GM23338 (cell line): Measurements from ENCODE around the gene LRRC28. TPM values are rescaled to one million over a fixed set of nuclear protein-coding genes. Genes with fewer than 3 reads are reported as not detected.

Experiments used
- ATAC-seq: fragments of 200-7000 bp; cut with Tn5 transposase; 3 replicates; pipeline ENCODE4 v1.9.1; 2020
- DNase-seq: peaks from one replicate; pipeline ENCODE4 v3.0.0-alpha.2; 2015; ENCODE audit warnings: low spot score
- H2AFZ ChIP-seq: fragments of 200-600 bp; sonication (generic); 2 replicates; pipeline ENCODE4 v1.8.0; 2016; ENCODE audit warnings: antibody characterized with exemption, mild to moderate bottlenecking, moderate library complexity
- H3F3A ChIP-seq: fragments of 200-600 bp; sonication (generic); replicated peaks from 2 replicates; pipeline ENCODE4 v1.8.0; 2017; ENCODE audit warnings: antibody characterized with exemption, mixed run types, low read depth
- H3K27ac ChIP-seq: fragments of 200-600 bp; sonication (generic); 2 replicates; pipeline ENCODE4 v1.6.1; 2016; ENCODE audit warnings: low read depth
- H3K27me3 ChIP-seq: fragments of 200-600 bp; sonication (generic); 2 replicates; pipeline ENCODE4 v1.8.0; 2016; ENCODE audit warnings: mild to moderate bottlenecking, mixed run types, moderate library complexity; ENCODE audit not compliant: insufficient read depth
- H3K36me3 ChIP-seq: fragments of 200-600 bp; sonication (generic); 2 replicates; pipeline ENCODE4 v1.8.0; 2016; ENCODE audit warnings: mild to moderate bottlenecking; ENCODE audit not compliant: insufficient read depth
- H3K4me1 ChIP-seq: fragments of 200-600 bp; sonication (generic); 2 replicates; pipeline ENCODE4 v1.8.0; 2016; ENCODE audit warnings: mild to moderate bottlenecking, moderate library complexity; ENCODE audit not compliant: insufficient read depth
- H3K4me2 ChIP-seq: fragments of 200-600 bp; sonication (generic); 2 replicates; pipeline ENCODE4 v1.7.1; 2017; ENCODE audit warnings: mixed run types
- H3K4me3 ChIP-seq: fragments of 200-600 bp; sonication (generic); 2 replicates; pipeline ENCODE4 v1.6.1; 2016; ENCODE audit warnings: mixed run types
- H3K79me2 ChIP-seq: fragments of 200-600 bp; sonication (generic); replicated peaks from 2 replicates; pipeline ENCODE4 v1.8.0; 2017; ENCODE audit warnings: mild to moderate bottlenecking; ENCODE audit not compliant: insufficient read depth
- H3K9me2 ChIP-seq: fragments of 200-600 bp; sonication (generic); 2 replicates; pipeline ENCODE4 v1.8.0; 2017; ENCODE audit not compliant: insufficient read depth
- H4K20me1 ChIP-seq: fragments of 200-600 bp; sonication (generic); replicated peaks from 2 replicates; pipeline ENCODE4 v1.8.0; 2017; ENCODE audit warnings: mild to moderate bottlenecking; ENCODE audit not compliant: insufficient read depth
- H3K27ac Mint-ChIP-seq: 2 replicates; pipeline ENCODE4 v1.8.0; 2020; ENCODE audit warnings: inconsistent platforms, mild to moderate bottlenecking, moderate library complexity, mixed read lengths
- H3K27me3 Mint-ChIP-seq: 3 replicates; pipeline ENCODE4 v1.8.0; 2022; ENCODE audit warnings: low read depth, mild to moderate bottlenecking, moderate library complexity, mixed read lengths, inconsistent platforms; ENCODE audit not compliant: insufficient read depth, poor library complexity
- H3K36me3 Mint-ChIP-seq: 3 replicates; pipeline ENCODE4 v1.8.0; 2021; ENCODE audit warnings: low read depth, mild to moderate bottlenecking, inconsistent platforms, moderate library complexity, mixed read lengths
- H3K4me1 Mint-ChIP-seq: 3 replicates; pipeline ENCODE4 v1.8.0; 2020; ENCODE audit warnings: mild to moderate bottlenecking, inconsistent platforms, mixed read lengths
- H3K4me3 Mint-ChIP-seq: 3 replicates; pipeline ENCODE4 v1.8.0; 2021; ENCODE audit warnings: moderate library complexity, mild to moderate bottlenecking, inconsistent platforms, mixed read lengths
- H3K9me3 Mint-ChIP-seq: 3 replicates; pipeline ENCODE4 v1.8.0; 2020; ENCODE audit warnings: moderate library complexity, mild to moderate bottlenecking, inconsistent platforms, mixed read lengths
- CREB1 ChIP-seq: fragments of 250-450 bp; sonication (Bioruptor Pico); IDR thresholded peaks from 2 replicates; pipeline ENCODE4 v1.5.0; 2020; ENCODE audit warnings: low read depth, mild to moderate bottlenecking, moderate library complexity
- EZH2 ChIP-seq: fragments of 200-600 bp; sonication (generic); IDR thresholded peaks from one replicate; pipeline ENCODE4 v1.8.0; 2017; ENCODE audit warnings: antibody characterized with exemption, mild to moderate bottlenecking, low read depth; ENCODE audit not compliant: unreplicated experiment
- EZH2phosphoT487 ChIP-seq: fragments of 200-600 bp; sonication (generic); IDR thresholded peaks from one replicate; pipeline ENCODE4 v1.8.1; 2018; ENCODE audit warnings: antibody characterized with exemption; ENCODE audit not compliant: unreplicated experiment
- JUNB ChIP-seq: IDR thresholded peaks from one replicate; pipeline ENCODE4 v1.6.1; 2016; ENCODE audit warnings: antibody characterized with exemption; ENCODE audit not compliant: unreplicated experiment
- NANOG ChIP-seq: IDR thresholded peaks from 2 replicates; pipeline ENCODE4 v1.6.1; 2016; ENCODE audit warnings: antibody characterized with exemption, borderline replicate concordance
- POLR2AphosphoS5 ChIP-seq: IDR thresholded peaks from 2 replicates; pipeline ENCODE4 v1.6.1; 2016; ENCODE audit warnings: antibody characterized with exemption, low read depth
- STAT1 ChIP-seq: IDR thresholded peaks from one replicate; pipeline ENCODE4 v1.6.1; 2016; ENCODE audit warnings: antibody characterized with exemption; ENCODE audit not compliant: unreplicated experiment
- ZNF331 ChIP-seq: fragments of 250-450 bp; sonication (Bioruptor Pico); IDR thresholded peaks from 2 replicates; pipeline ENCODE4 v1.5.0; 2020; ENCODE audit warnings: low read depth, mild to moderate bottlenecking, moderate library complexity
- polyA plus RNA-seq: library from polyadenylated mRNA; unstranded; fragments of >200 nt; fragmentation: Nextera tagmentation; extraction: Ambion mirVana; gene quantifications from 2 replicates; pipeline ENCODE4 v1.2.1, GENCODE V29; 2016
- total RNA-seq: library from RNA; depleted of rRNA; stranded (reverse); fragments of >200 nt; shearing (Covaris generic); gene quantifications from 2 replicates; pipeline ENCODE4 v1.2.3, GENCODE V29; 2014
- TF ChIP-seq, protein P1 (sequence below): fragments of 250-450 bp; sonication (Bioruptor Pico); IDR thresholded peaks from 2 replicates; pipeline ENCODE4 v1.5.0; 2020; ENCODE audit warnings: mild to moderate bottlenecking, moderate library complexity
- TF ChIP-seq, protein P2 (sequence below): IDR thresholded peaks from 2 replicates; pipeline ENCODE4 v1.6.1; 2016; ENCODE audit warnings: antibody characterized with exemption
- TF ChIP-seq, protein P3 (sequence below): IDR thresholded peaks from one replicate; pipeline ENCODE4 v1.6.1; 2018; ENCODE audit warnings: antibody characterized with exemption; ENCODE audit not compliant: unreplicated experiment
- TF ChIP-seq, protein P4 (sequence below), 2 experiments: fragments of 200-600 bp in 1 of 2; sonication (generic) in 1 of 2; conservative IDR thresholded peaks; 2 replicates each; pipeline versions ENCODE4 v1.5.1 to v1.6.1; 2016 to 2017; ENCODE audit warnings: antibody characterized with exemption in 2 of 2, low read depth in 2 of 2, mild to moderate bottlenecking in 2 of 2, moderate library complexity in 1 of 2

LRRC28 gene
- total and polyA plus RNA-seq, 2 experiments from 2014 or later = 12.9 to 28.4 TPM

DNA sequence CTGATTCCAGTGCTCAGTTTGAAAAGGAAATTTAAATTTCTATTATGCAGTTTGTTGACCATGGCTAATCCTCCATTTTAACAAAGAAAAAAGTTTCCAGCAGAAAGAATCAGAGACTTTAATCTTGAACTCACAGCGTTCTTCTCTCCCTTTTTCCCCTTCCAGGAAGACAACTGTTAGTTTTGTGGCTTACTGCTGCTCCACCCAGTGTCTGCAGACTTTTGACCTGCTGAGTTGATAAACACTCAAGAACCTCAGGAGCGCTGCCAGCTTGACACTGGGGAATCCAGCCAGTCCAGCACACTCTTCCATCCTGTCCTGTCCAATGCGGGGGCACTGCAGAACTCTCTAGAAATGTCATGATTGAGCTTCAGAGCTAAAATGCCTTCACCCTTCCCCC lies 134.6 kb downstream of the LRRC28 start (continued):
- TF ChIP-seq, protein P1, sequence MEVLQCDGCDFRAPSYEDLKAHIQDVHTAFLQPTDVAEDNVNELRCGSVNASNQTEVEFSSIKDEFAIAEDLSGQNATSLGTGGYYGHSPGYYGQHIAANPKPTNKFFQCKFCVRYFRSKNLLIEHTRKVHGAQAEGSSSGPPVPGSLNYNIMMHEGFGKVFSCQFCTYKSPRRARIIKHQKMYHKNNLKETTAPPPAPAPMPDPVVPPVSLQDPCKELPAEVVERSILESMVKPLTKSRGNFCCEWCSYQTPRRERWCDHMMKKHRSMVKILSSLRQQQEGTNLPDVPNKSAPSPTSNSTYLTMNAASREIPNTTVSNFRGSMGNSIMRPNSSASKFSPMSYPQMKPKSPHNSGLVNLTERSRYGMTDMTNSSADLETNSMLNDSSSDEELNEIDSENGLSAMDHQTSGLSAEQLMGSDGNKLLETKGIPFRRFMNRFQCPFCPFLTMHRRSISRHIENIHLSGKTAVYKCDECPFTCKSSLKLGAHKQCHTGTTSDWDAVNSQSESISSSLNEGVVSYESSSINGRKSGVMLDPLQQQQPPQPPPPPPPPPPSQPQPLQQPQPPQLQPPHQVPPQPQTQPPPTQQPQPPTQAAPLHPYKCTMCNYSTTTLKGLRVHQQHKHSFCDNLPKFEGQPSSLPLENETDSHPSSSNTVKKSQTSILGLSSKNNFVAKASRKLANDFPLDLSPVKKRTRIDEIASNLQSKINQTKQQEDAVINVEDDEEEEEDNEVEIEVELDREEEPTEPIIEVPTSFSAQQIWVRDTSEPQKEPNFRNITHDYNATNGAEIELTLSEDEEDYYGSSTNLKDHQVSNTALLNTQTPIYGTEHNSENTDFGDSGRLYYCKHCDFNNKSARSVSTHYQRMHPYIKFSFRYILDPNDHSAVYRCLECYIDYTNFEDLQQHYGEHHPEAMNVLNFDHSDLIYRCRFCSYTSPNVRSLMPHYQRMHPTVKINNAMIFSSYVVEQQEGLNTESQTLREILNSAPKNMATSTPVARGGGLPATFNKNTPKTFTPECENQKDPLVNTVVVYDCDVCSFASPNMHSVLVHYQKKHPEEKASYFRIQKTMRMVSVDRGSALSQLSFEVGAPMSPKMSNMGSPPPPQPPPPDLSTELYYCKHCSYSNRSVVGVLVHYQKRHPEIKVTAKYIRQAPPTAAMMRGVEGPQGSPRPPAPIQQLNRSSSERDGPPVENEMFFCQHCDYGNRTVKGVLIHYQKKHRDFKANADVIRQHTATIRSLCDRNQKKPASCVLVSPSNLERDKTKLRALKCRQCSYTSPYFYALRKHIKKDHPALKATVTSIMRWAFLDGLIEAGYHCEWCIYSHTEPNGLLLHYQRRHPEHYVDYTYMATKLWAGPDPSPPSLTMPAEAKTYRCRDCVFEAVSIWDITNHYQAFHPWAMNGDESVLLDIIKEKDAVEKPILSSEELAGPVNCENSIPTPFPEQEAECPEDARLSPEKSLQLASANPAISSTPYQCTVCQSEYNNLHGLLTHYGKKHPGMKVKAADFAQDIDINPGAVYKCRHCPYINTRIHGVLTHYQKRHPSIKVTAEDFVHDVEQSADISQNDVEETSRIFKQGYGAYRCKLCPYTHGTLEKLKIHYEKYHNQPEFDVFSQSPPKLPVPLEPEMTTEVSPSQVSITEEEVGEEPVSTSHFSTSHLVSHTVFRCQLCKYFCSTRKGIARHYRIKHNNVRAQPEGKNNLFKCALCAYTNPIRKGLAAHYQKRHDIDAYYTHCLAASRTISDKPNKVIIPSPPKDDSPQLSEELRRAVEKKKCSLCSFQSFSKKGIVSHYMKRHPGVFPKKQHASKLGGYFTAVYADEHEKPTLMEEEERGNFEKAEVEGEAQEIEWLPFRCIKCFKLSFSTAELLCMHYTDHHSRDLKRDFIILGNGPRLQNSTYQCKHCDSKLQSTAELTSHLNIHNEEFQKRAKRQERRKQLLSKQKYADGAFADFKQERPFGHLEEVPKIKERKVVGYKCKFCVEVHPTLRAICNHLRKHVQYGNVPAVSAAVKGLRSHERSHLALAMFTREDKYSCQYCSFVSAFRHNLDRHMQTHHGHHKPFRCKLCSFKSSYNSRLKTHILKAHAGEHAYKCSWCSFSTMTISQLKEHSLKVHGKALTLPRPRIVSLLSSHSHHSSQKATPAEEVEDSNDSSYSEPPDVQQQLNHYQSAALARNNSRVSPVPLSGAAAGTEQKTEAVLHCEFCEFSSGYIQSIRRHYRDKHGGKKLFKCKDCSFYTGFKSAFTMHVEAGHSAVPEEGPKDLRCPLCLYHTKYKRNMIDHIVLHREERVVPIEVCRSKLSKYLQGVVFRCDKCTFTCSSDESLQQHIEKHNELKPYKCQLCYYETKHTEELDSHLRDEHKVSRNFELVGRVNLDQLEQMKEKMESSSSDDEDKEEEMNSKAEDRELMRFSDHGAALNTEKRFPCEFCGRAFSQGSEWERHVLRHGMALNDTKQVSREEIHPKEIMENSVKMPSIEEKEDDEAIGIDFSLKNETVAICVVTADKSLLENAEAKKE (CRISPR knock-in tag) = no peak
- no peak for TF ChIP-seq CREB1 (CRISPR knock-in tag)
- no peak for TF ChIP-seq NANOG
- no peak for TF ChIP-seq JUNB
- TF ChIP-seq, protein P2, sequence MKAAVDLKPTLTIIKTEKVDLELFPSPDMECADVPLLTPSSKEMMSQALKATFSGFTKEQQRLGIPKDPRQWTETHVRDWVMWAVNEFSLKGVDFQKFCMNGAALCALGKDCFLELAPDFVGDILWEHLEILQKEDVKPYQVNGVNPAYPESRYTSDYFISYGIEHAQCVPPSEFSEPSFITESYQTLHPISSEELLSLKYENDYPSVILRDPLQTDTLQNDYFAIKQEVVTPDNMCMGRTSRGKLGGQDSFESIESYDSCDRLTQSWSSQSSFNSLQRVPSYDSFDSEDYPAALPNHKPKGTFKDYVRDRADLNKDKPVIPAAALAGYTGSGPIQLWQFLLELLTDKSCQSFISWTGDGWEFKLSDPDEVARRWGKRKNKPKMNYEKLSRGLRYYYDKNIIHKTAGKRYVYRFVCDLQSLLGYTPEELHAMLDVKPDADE = no peak

DNA sequence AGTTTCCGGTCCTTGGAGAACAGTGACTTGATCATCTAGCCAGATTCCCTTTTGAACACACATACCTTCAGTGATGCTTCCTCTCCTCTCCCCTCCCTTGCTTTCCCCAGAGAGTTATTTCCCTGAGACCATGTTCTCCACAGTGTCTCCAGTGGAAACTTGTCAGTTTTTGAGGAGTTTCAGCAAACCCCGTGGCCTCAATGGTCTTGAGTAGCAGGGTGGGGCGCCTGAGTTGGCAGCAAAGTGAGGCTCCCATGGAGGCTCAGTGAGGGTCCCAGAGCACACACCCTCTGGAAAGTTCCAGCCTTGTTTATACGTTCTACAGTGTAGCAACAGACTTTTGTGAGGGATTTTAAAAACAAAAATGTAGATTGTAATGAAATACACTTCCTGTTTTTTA lies 135.1 kb downstream of the LRRC28 start:
- no peaks in the 10 kb centered on the region for H3K79me2 ChIP-seq
- H2AFZ ChIP-seq = no peak overlapping the region
- no peaks in the 10 kb centered on the region for H3K4me1 ChIP-seq
- Mint-ChIP-seq H3K27ac (no peak overlapping the region), H3K9me3 (peaks cover 17% of the 10 kb centered on the region; the same call in 2 of the 3 replicates), H3K4me1 (peaks cover 9% of the 10 kb centered on the region), H3K36me3 (peaks cover 18% of the 10 kb centered on the region; the same call in 2 of the 3 replicates), H3K27me3 (no peaks in the 10 kb centered on the region), H3K4me3 (no peak overlapping the region)
- H3K4me3 ChIP-seq = no peak overlapping the region
- ATAC-seq (no peak), DNase-seq (no peak)
- H3K27me3 ChIP-seq = no peaks in the 10 kb centered on the region
- H3K9me2 ChIP-seq = 0 out of 2 replicates have a peak, but pooled peaks cover 4% of the 10 kb centered on the region
- no peaks in the 10 kb centered on the region for H3K36me3 ChIP-seq
- no peak overlapping the region for H3K27ac ChIP-seq
- no peaks in the 10 kb centered on the region for H3F3A ChIP-seq
- no peak overlapping the region for H3K4me2 ChIP-seq
- H4K20me1 ChIP-seq = no peaks in the 10 kb centered on the region
- no peak for TF ChIP-seq STAT1
- no peak for TF ChIP-seq EZH2
- no peak for TF ChIP-seq CREB1 (CRISPR knock-in tag)
- no peak for TF ChIP-seq EZH2phosphoT487
- no peak for TF ChIP-seq POLR2AphosphoS5
- TF ChIP-seq, protein P3, sequence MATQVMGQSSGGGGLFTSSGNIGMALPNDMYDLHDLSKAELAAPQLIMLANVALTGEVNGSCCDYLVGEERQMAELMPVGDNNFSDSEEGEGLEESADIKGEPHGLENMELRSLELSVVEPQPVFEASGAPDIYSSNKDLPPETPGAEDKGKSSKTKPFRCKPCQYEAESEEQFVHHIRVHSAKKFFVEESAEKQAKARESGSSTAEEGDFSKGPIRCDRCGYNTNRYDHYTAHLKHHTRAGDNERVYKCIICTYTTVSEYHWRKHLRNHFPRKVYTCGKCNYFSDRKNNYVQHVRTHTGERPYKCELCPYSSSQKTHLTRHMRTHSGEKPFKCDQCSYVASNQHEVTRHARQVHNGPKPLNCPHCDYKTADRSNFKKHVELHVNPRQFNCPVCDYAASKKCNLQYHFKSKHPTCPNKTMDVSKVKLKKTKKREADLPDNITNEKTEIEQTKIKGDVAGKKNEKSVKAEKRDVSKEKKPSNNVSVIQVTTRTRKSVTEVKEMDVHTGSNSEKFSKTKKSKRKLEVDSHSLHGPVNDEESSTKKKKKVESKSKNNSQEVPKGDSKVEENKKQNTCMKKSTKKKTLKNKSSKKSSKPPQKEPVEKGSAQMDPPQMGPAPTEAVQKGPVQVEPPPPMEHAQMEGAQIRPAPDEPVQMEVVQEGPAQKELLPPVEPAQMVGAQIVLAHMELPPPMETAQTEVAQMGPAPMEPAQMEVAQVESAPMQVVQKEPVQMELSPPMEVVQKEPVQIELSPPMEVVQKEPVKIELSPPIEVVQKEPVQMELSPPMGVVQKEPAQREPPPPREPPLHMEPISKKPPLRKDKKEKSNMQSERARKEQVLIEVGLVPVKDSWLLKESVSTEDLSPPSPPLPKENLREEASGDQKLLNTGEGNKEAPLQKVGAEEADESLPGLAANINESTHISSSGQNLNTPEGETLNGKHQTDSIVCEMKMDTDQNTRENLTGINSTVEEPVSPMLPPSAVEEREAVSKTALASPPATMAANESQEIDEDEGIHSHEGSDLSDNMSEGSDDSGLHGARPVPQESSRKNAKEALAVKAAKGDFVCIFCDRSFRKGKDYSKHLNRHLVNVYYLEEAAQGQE = no peak
- TF ChIP-seq, protein P4, sequence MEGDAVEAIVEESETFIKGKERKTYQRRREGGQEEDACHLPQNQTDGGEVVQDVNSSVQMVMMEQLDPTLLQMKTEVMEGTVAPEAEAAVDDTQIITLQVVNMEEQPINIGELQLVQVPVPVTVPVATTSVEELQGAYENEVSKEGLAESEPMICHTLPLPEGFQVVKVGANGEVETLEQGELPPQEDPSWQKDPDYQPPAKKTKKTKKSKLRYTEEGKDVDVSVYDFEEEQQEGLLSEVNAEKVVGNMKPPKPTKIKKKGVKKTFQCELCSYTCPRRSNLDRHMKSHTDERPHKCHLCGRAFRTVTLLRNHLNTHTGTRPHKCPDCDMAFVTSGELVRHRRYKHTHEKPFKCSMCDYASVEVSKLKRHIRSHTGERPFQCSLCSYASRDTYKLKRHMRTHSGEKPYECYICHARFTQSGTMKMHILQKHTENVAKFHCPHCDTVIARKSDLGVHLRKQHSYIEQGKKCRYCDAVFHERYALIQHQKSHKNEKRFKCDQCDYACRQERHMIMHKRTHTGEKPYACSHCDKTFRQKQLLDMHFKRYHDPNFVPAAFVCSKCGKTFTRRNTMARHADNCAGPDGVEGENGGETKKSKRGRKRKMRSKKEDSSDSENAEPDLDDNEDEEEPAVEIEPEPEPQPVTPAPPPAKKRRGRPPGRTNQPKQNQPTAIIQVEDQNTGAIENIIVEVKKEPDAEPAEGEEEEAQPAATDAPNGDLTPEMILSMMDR (conservative IDR thresholded peaks at IDR 0.05; ENCODE audit: low read depth in 2 of 2) = no peak
- TF ChIP-seq ZNF331 = no peak
- TF ChIP-seq NANOG = no peak
- no peak for TF ChIP-seq JUNB
